Measurements from ENCODE around the gene ZBED5.

Gene ZBED5

GRCh38 chr11:10881892-10882291, 24.0 kb upstream of the ZBED5 start:
- no peaks in the 10 kb centered on the region for H3K36me3 ChIP-seq (ENCODE audit: control insufficient read depth in 5 of 5, insufficient read depth in 5 of 5, low read length in 5 of 5)
- no peaks in the 10 kb centered on the region for H3K9me3 ChIP-seq (ENCODE audit: control insufficient read depth in 5 of 5, low read length in 5 of 5)
- H3K4me1 ChIP-seq (ENCODE audit: control insufficient read depth in 5 of 5, insufficient read depth in 5 of 5, low read length in 5 of 5): peaks cover 0 to 12% (median 6%) of the 10 kb centered on the region in 5 donors
- no peak overlapping the region for H3K27ac ChIP-seq (ENCODE audit: low read depth, low read length)
- H3K4me3 ChIP-seq (ENCODE audit: low read depth in 1 of 5, low read length in 5 of 5): no peak overlapping the region
- H3K27me3 ChIP-seq (ENCODE audit: control insufficient read depth in 5 of 5, insufficient read depth in 4 of 5, low read length in 5 of 5): no peaks in the 10 kb centered on the region
- H3K9ac ChIP-seq (ENCODE audit: low read length in 5 of 5): no peak overlapping the region

- peak overlapping the region; percentile 28 for H3K27ac ChIP-seq (ENCODE audit: low read depth, low read length)
- peaks cover 0 to 15% (median 4%) of the 10 kb centered on the region in 5 donors for H3K4me1 ChIP-seq (ENCODE audit: control insufficient read depth in 5 of 5, insufficient read depth in 5 of 5, low read length in 5 of 5)
Observed at GRCh38 chr11:10878408-10879214, 20.8 kb upstream of the ZBED5 start.

DNA sequence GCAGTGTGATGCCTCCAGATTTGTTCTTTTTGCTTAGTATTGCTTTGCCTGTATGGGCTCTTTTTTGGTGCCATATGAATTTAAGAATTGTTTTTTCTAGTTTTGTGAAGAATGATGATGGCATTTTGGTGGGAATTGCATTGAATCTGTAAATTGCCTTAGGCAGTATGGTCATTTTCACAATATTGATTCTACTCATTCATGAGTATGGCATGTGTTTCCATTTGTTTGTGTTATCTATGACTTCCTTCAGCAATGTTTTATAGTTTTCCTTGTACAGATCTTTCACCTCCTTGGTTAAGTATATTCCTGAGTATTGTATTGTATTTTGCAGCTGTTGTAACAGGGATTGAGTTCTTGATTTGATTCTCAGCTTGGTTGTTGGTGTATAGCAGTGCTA, 18.3 kb upstream of the ZBED5 start:
- H3K27ac ChIP-seq (ENCODE audit: low read depth, low read length): no peak overlapping the region
- no peak overlapping the region for H3K4me3 ChIP-seq (ENCODE audit: low read depth in 1 of 5, low read length in 5 of 5)
- H3K9me3 ChIP-seq (ENCODE audit: control insufficient read depth in 5 of 5, low read length in 5 of 5): peaks cover 0 to 7% (median 4%) of the 10 kb centered on the region in 5 donors
- H3K36me3 ChIP-seq (ENCODE audit: control insufficient read depth in 5 of 5, insufficient read depth in 5 of 5, low read length in 5 of 5): no peaks in the 10 kb centered on the region
- peaks cover 0 to 15% (median 4%) of the 10 kb centered on the region in 5 donors for H3K4me1 ChIP-seq (ENCODE audit: control insufficient read depth in 5 of 5, insufficient read depth in 5 of 5, low read length in 5 of 5)
- no peak overlapping the region for H3K9ac ChIP-seq (ENCODE audit: low read length in 5 of 5)
- no peaks in the 10 kb centered on the region for H3K27me3 ChIP-seq (ENCODE audit: control insufficient read depth in 5 of 5, insufficient read depth in 4 of 5, low read length in 5 of 5)

More at GRCh38 chr11:10878408-10879214, 20.8 kb upstream of the ZBED5 start:
- Histone ChIP-seq H3K9me3 (ENCODE audit: control insufficient read depth in 5 of 5, low read length in 5 of 5) (no peaks in the 10 kb centered on the region), H3K36me3 (ENCODE audit: control insufficient read depth in 5 of 5, insufficient read depth in 5 of 5, low read length in 5 of 5) (no peaks in the 10 kb centered on the region), H3K9ac (ENCODE audit: low read length in 5 of 5) (no peak overlapping the region), H3K27me3 (ENCODE audit: control insufficient read depth in 5 of 5, insufficient read depth in 4 of 5, low read length in 5 of 5) (no peaks in the 10 kb centered on the region), H3K4me3 (ENCODE audit: low read depth in 1 of 5, low read length in 5 of 5) (no peak overlapping the region)

GRCh38 chr11:10875430-10876021, 17.7 kb upstream of the ZBED5 start:
- peaks cover 0 to 12% (median 4%) of the 10 kb centered on the region in 5 donors for H3K4me1 ChIP-seq (ENCODE audit: control insufficient read depth in 5 of 5, insufficient read depth in 5 of 5, low read length in 5 of 5)
- H3K4me3 ChIP-seq (ENCODE audit: low read depth in 1 of 5, low read length in 5 of 5): no peak overlapping the region
- no peak overlapping the region for H3K9ac ChIP-seq (ENCODE audit: low read length in 5 of 5)
- peaks cover 0 to 7% (median 4%) of the 10 kb centered on the region in 5 donors for H3K9me3 ChIP-seq (ENCODE audit: control insufficient read depth in 5 of 5, low read length in 5 of 5)
- no peaks in the 10 kb centered on the region for H3K36me3 ChIP-seq (ENCODE audit: control insufficient read depth in 5 of 5, insufficient read depth in 5 of 5, low read length in 5 of 5)
- H3K27me3 ChIP-seq (ENCODE audit: control insufficient read depth in 5 of 5, insufficient read depth in 4 of 5, low read length in 5 of 5): no peaks in the 10 kb centered on the region
- no peak overlapping the region for H3K27ac ChIP-seq (ENCODE audit: low read depth, low read length)

GRCh38 chr11:10872097-10872496, 14.2 kb upstream of the ZBED5 start:
- no peak overlapping the region for H3K27ac ChIP-seq (ENCODE audit: low read depth, low read length)
- no peaks in the 10 kb centered on the region for H3K27me3 ChIP-seq (ENCODE audit: control insufficient read depth in 5 of 5, insufficient read depth in 4 of 5, low read length in 5 of 5)
- H3K36me3 ChIP-seq (ENCODE audit: control insufficient read depth in 5 of 5, insufficient read depth in 5 of 5, low read length in 5 of 5): no peaks in the 10 kb centered on the region
- peaks cover 0 to 9% (median 0%) of the 10 kb centered on the region in 5 donors for H3K4me1 ChIP-seq (ENCODE audit: control insufficient read depth in 5 of 5, insufficient read depth in 5 of 5, low read length in 5 of 5)
- no peak overlapping the region for H3K9ac ChIP-seq (ENCODE audit: low read length in 5 of 5)
- H3K4me3 ChIP-seq (ENCODE audit: low read depth in 1 of 5, low read length in 5 of 5): no peak overlapping the region
- peaks cover 0 to 7% (median 4%) of the 10 kb centered on the region in 5 donors for H3K9me3 ChIP-seq (ENCODE audit: control insufficient read depth in 5 of 5, low read length in 5 of 5)

- no peaks in the 10 kb centered on the region for H3K27me3 ChIP-seq (ENCODE audit: control insufficient read depth in 5 of 5, insufficient read depth in 4 of 5, low read length in 5 of 5)
- H3K9me3 ChIP-seq (ENCODE audit: control insufficient read depth in 5 of 5, low read length in 5 of 5): peaks cover 0 to 7% (median 4%) of the 10 kb centered on the region in 5 donors
- H3K4me1 ChIP-seq (ENCODE audit: control insufficient read depth in 5 of 5, insufficient read depth in 5 of 5, low read length in 5 of 5): peaks cover 0 to 3% (median 0%) of the 10 kb centered on the region in 5 donors
- H3K27ac ChIP-seq (ENCODE audit: low read depth, low read length): no peak overlapping the region
- no peaks in the 10 kb centered on the region for H3K36me3 ChIP-seq (ENCODE audit: control insufficient read depth in 5 of 5, insufficient read depth in 5 of 5, low read length in 5 of 5)
- no peak overlapping the region for H3K4me3 ChIP-seq (ENCODE audit: low read depth in 1 of 5, low read length in 5 of 5)
- no peak overlapping the region for H3K9ac ChIP-seq (ENCODE audit: low read length in 5 of 5)
Observed at GRCh38 chr11:10868352-10868751, 10.5 kb upstream of the ZBED5 start.

DNA sequence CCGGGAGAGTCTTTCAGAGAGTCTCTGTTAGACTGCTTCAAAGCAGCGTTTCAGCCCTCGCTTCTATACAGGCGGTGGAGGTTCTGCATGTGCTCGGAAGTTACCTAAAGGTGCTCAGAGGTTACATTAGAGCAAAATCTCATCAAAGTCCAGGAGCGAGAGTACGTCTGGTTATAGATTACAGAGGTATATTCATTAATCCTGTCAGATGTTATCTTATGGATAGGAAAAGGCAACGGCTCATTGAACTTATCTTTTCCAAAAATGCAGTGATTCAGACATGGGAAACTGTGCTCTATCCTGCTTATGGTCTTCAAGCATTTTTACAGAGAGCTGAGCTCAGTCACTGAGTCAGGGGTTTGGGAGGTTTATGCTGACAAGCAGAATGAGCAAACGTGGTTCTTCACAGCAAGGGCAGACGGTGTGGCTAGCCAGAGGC, 9.1 kb upstream of the ZBED5 start:
- Histone ChIP-seq H3K9me3 (ENCODE audit: control insufficient read depth in 5 of 5, low read length in 5 of 5) (peaks cover 0 to 1% (median under 1%) of the 10 kb centered on the region in 5 donors), H3K27me3 (ENCODE audit: control insufficient read depth in 5 of 5, insufficient read depth in 4 of 5, low read length in 5 of 5) (no peaks in the 10 kb centered on the region), H3K4me1 (ENCODE audit: control insufficient read depth in 5 of 5, insufficient read depth in 5 of 5, low read length in 5 of 5) (peaks cover 0 to 3% (median 0%) of the 10 kb centered on the region in 5 donors), H3K4me3 (ENCODE audit: low read depth in 1 of 5, low read length in 5 of 5) (no peak overlapping the region), H3K9ac (ENCODE audit: low read length in 5 of 5) (no peak overlapping the region), H3K36me3 (ENCODE audit: control insufficient read depth in 5 of 5, insufficient read depth in 5 of 5, low read length in 5 of 5) (no peaks in the 10 kb centered on the region), H3K27ac (ENCODE audit: low read depth, low read length) (no peak overlapping the region)

DNA sequence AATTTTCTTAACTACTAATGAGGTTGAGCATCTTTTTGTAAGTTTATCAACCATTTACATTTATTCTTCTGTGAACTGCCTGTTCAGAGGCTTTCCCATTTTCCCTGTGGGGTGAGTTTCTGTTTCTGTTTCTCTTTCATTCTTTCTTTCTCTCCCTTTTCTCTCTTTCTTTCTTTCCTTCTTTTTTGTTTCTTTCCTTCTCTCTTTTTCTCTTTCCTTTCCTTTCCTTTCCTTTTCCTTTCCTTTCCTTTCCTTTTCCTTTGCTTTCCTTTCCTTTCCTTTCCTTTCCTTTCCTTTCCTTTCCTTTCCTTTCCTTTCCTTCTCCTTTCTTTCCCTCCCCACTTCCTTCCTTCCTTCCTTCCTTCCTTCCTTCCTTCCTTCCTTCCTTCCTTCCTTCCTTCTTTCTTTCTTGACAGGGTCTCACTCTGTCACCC, 8.0 kb upstream of the ZBED5 start:
- H3K27ac ChIP-seq (ENCODE audit: low read depth, low read length): no peak overlapping the region
- H3K4me1 ChIP-seq (ENCODE audit: control insufficient read depth in 5 of 5, insufficient read depth in 5 of 5, low read length in 5 of 5): peaks cover 0 to 3% (median 0%) of the 10 kb centered on the region in 5 donors
- H3K9me3 ChIP-seq (ENCODE audit: control insufficient read depth in 5 of 5, low read length in 5 of 5): no peaks in the 10 kb centered on the region
- no peaks in the 10 kb centered on the region for H3K36me3 ChIP-seq (ENCODE audit: control insufficient read depth in 5 of 5, insufficient read depth in 5 of 5, low read length in 5 of 5)
- H3K4me3 ChIP-seq (ENCODE audit: low read depth in 1 of 5, low read length in 5 of 5): no peak overlapping the region
- H3K27me3 ChIP-seq (ENCODE audit: control insufficient read depth in 5 of 5, insufficient read depth in 4 of 5, low read length in 5 of 5): no peaks in the 10 kb centered on the region
- H3K9ac ChIP-seq (ENCODE audit: low read length in 5 of 5): no peak overlapping the region

DNA sequence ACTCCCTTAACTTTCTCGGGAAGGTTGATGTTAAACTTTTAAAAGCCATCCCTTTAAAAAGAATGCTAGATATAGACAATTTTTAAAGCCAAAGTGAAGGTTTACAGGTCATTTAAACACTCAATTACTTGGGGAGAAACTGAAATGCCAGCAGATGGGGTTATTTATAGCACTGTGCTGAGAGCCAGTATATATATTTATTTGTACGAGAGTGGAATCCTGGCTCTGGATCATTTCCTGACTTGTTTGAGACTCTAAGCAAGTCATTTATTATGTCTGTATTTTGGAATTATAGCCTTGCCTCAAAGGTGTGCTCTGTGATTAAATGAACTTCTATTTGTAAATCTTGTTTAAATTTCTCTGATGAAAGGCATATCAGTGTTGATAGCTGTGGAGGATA, 6.8 kb upstream of the ZBED5 start:
- Histone ChIP-seq H3K9ac (ENCODE audit: low read length in 5 of 5) (no peak overlapping the region), H3K36me3 (ENCODE audit: control insufficient read depth in 5 of 5, insufficient read depth in 5 of 5, low read length in 5 of 5) (no peaks in the 10 kb centered on the region), H3K27ac (ENCODE audit: low read depth, low read length) (no peak overlapping the region), H3K4me1 (ENCODE audit: control insufficient read depth in 5 of 5, insufficient read depth in 5 of 5, low read length in 5 of 5) (peaks cover 0 to 3% (median 0%) of the 10 kb centered on the region in 5 donors), H3K9me3 (ENCODE audit: control insufficient read depth in 5 of 5, low read length in 5 of 5) (no peaks in the 10 kb centered on the region), H3K4me3 (ENCODE audit: low read depth in 1 of 5, low read length in 5 of 5) (no peak overlapping the region), H3K27me3 (ENCODE audit: control insufficient read depth in 5 of 5, insufficient read depth in 4 of 5, low read length in 5 of 5) (no peaks in the 10 kb centered on the region)

- no peak overlapping the region for H3K9ac ChIP-seq (ENCODE audit: low read length in 5 of 5)
- H3K9me3 ChIP-seq (ENCODE audit: control insufficient read depth in 5 of 5, low read length in 5 of 5): no peaks in the 10 kb centered on the region
- no peaks in the 10 kb centered on the region for H3K36me3 ChIP-seq (ENCODE audit: control insufficient read depth in 5 of 5, insufficient read depth in 5 of 5, low read length in 5 of 5)
- H3K27ac ChIP-seq (ENCODE audit: low read depth, low read length): no peak overlapping the region
- peaks cover 0 to 11% (median 8%) of the 10 kb centered on the region in 5 donors for H3K4me1 ChIP-seq (ENCODE audit: control insufficient read depth in 5 of 5, insufficient read depth in 5 of 5, low read length in 5 of 5)
- no peak overlapping the region for H3K4me3 ChIP-seq (ENCODE audit: low read depth in 1 of 5, low read length in 5 of 5)
- H3K27me3 ChIP-seq (ENCODE audit: control insufficient read depth in 5 of 5, insufficient read depth in 4 of 5, low read length in 5 of 5): no peaks in the 10 kb centered on the region
Observed at GRCh38 chr11:10862446-10862845, 4.6 kb upstream of the ZBED5 start.
